Common myeloid progenitor, CD34-positive (primary cell): ENCODE results near the gene CACNA2D4.

Experiments used
- CTCF ChIA-PET: fragments of 350-600 bp; sonication (Branson Sonifier 250); formaldehyde crosslinking; loops from one replicate; lab custom pipeline; 2021; ENCODE audit warnings: antibody characterized with exemption; lab: Charles Lee
- POLR2A ChIA-PET: fragments of 350-600 bp; sonication (Branson Sonifier 250); formaldehyde crosslinking; loops from one replicate; lab custom pipeline; 2021; ENCODE audit warnings: antibody characterized with exemption; lab: Charles Lee
- DNase-seq, 3 donors: peaks; one replicate each; pipeline versions ENCODE4 v3.0.0 to v3.0.0-alpha.2; 2013
- H3K27ac ChIP-seq, 2 experiments: 1 replicate in 1 of 2; 2 replicates in 1 of 2; pipeline ENCODE4 v1.7.0; 2013; ENCODE audit warnings: inconsistent platforms in 2 of 2, low read length in 2 of 2, mild to moderate bottlenecking in 2 of 2, low read depth in 1 of 2, moderate library complexity in 1 of 2; ENCODE audit not compliant: severe bottlenecking in 2 of 2, insufficient read depth in 1 of 2, poor library complexity in 1 of 2
- H3K27me3 ChIP-seq, 5 experiments: replicated peaks in 2 of 5; 1 replicate in 3 of 5; 2 replicates in 2 of 5; pipeline versions ENCODE4 v1.6.1 to v1.7.0; 2013; ENCODE audit warnings: low read length in 4 of 5, mild to moderate bottlenecking in 2 of 5, moderate library complexity in 2 of 5, inconsistent platforms in 1 of 5; ENCODE audit not compliant: insufficient read depth in 5 of 5, control insufficient read depth in 4 of 5
- H3K36me3 ChIP-seq, 4 experiments: 1 replicate in 2 of 4; 2 replicates in 2 of 4; pipeline versions ENCODE4 v1.6.1 to v1.7.0; 2013; ENCODE audit warnings: low read length in 3 of 4, control low read depth in 1 of 4, mild to moderate bottlenecking in 1 of 4; ENCODE audit not compliant: control insufficient read depth in 4 of 4, insufficient read depth in 4 of 4
- H3K4me1 ChIP-seq, 4 experiments: 1 replicate in 3 of 4; 2 replicates in 1 of 4; pipeline versions ENCODE4 v1.6.1 to v1.7.1; 2013; ENCODE audit warnings: low read length in 3 of 4, mild to moderate bottlenecking in 3 of 4, control low read depth in 1 of 4, inconsistent platforms in 1 of 4, moderate library complexity in 1 of 4; ENCODE audit not compliant: control insufficient read depth in 4 of 4, insufficient read depth in 4 of 4; ENCODE audit errors: control extremely low read depth in 1 of 4
- H3K4me3 ChIP-seq, 7 experiments: 1 replicate in 4 of 7; 2 replicates in 3 of 7; pipeline versions ENCODE4 v1.5.1 to v1.7.0; 2013; ENCODE audit warnings: mild to moderate bottlenecking in 7 of 7, low read length in 6 of 7, moderate library complexity in 6 of 7, inconsistent platforms in 2 of 7, low read depth in 2 of 7, control low read depth in 1 of 7; ENCODE audit not compliant: insufficient read depth in 4 of 7, control insufficient read depth in 1 of 7; ENCODE audit errors: extremely low read depth in 1 of 7
- H3K9me3 ChIP-seq, 5 experiments: 1 replicate in 4 of 5; 2 replicates in 1 of 5; pipeline versions ENCODE4 v1.6.1 to v1.7.1; 2013; ENCODE audit warnings: low read length in 4 of 5, mild to moderate bottlenecking in 2 of 5, inconsistent platforms in 1 of 5, low read depth in 1 of 5, moderate library complexity in 1 of 5; ENCODE audit not compliant: control insufficient read depth in 4 of 5, insufficient read depth in 2 of 5; ENCODE audit errors: control extremely low read depth in 1 of 5
- WGBS: methylation state at CpG from one replicate; pipeline ENCODE4 v1.1.5; 2013; ENCODE audit not compliant: insufficient coverage; 5-methylcytosine and 5-hydroxymethylcytosine counted together

CACNA2D4 gene

GRCh38 chr12:1919284-1919683, 832 bp upstream of the CACNA2D4 start:
- H3K4me3 ChIP-seq: peak overlapping the region in 1 of 7 experiments; percentile 67
- ChIA-PET CTCF (interaction anchor here (1.2 to 8.9 kb wide), 5 partner anchors 14 to 129 kb away, joined by 3 to 63 read pairs (median 5); no protein-coding TSS in a partner anchor), POLR2A (no interaction called here)
- 92% methylated on average over 5 of the region's 5 CpGs for WGBS
- H3K27ac ChIP-seq: no peak overlapping the region
- H3K9me3 ChIP-seq: no peaks in the 10 kb centered on the region
- no peaks in the 10 kb centered on the region for H3K27me3 ChIP-seq
- DNase-seq: no peak
- peaks cover 11 to 65% (median 54%) of the 10 kb centered on the region in 4 experiments for H3K4me1 ChIP-seq
- H3K36me3 ChIP-seq: no peaks in the 10 kb centered on the region

- ChIA-PET POLR2A (no interaction called here), CTCF (interaction anchor here (0.9 to 8.9 kb wide), 7 partner anchors 10 to 129 kb away, joined by 3 to 63 read pairs (median 6); no protein-coding TSS in a partner anchor)
- 93% methylated on average over 4 of the region's 6 CpGs for WGBS
- Histone ChIP-seq H3K9me3 (no peaks in the 10 kb centered on the region), H3K4me3 (peak overlapping the region in 5 of 7 experiments; percentile 24 to 67 (median 60)), H3K36me3 (no peaks in the 10 kb centered on the region), H3K27ac (peak overlapping the region in 1 of 2 experiments; percentile 77), H3K27me3 (no peaks in the 10 kb centered on the region), H3K4me1 (peaks cover 11 to 63% (median 54%) of the 10 kb centered on the region in 4 experiments)
- no peak for DNase-seq
Observed at GRCh38 chr12:1918884-1919236, 408 bp upstream of the CACNA2D4 start.

- peaks cover 11 to 63% (median 54%) of the 10 kb centered on the region in 4 experiments for H3K4me1 ChIP-seq
- peak overlapping the region; percentile 61 to 77 for H3K27ac ChIP-seq
- peak overlapping the region in 5 of 7 experiments; percentile 24 to 67 (median 60) for H3K4me3 ChIP-seq
- DNase-seq: peak; percentile 87 to 91 (median 90)
- 34% methylated on average over 22 of the region's 22 CpGs for WGBS
- POLR2A ChIA-PET: interaction anchor here (0.6 to 1.3 kb wide), 5 partner anchors 10 to 120 kb away, joined by 3 to 4 read pairs (median 3); no protein-coding TSS in a partner anchor
- no peaks in the 10 kb centered on the region for H3K9me3 ChIP-seq
- no peaks in the 10 kb centered on the region for H3K36me3 ChIP-seq
- CTCF ChIA-PET: interaction anchor here (0.5 to 8.9 kb wide), 6 partner anchors 11 to 722 kb away, joined by 3 to 63 read pairs (median 6); no protein-coding TSS in a partner anchor
- H3K27me3 ChIP-seq: no peaks in the 10 kb centered on the region
Observed at GRCh38 chr12:1917172-1918070, 1.0 kb downstream of the CACNA2D4 start.

- Histone ChIP-seq H3K36me3 (no peaks in the 10 kb centered on the region), H3K27ac (no peak overlapping the region), H3K27me3 (no peaks in the 10 kb centered on the region), H3K9me3 (no peaks in the 10 kb centered on the region), H3K4me3 (no peak overlapping the region), H3K4me1 (peaks cover 11 to 63% (median 54%) of the 10 kb centered on the region in 4 experiments)
- ChIA-PET CTCF (interaction anchor here (0.7 to 8.9 kb wide), 5 partner anchors 9 to 266 kb away, joined by 3 to 63 read pairs (median 3); no protein-coding TSS in a partner anchor), POLR2A (interaction anchor here (1.1 to 1.3 kb wide), 2 partner anchors 18 to 23 kb away, joined by 3 to 5 read pairs; no protein-coding TSS in a partner anchor)
- DNase-seq: peak in 1 of 3 donors; percentile 31
- 94% methylated on average over 17 of the region's 18 CpGs for WGBS
Observed at GRCh38 chr12:1916371-1917171, 1.9 kb downstream of the CACNA2D4 start.

- no peaks in the 10 kb centered on the region for H3K27me3 ChIP-seq
- CTCF ChIA-PET: interaction anchor here (0.8 to 8.9 kb wide), 4 partner anchors 8 to 112 kb away, joined by 3 to 63 read pairs (median 4); no protein-coding TSS in a partner anchor
- whole genome bisulfite sequencing: 78% methylated on average over 11 of the region's 18 CpGs
Observed at GRCh38 chr12:1915082-1915968, 3.1 kb downstream of the CACNA2D4 start.

More at GRCh38 chr12:1915082-1915968, 3.1 kb downstream of the CACNA2D4 start:
- peaks cover 8 to 53% (median 44%) of the 10 kb centered on the region in 4 experiments for H3K4me1 ChIP-seq
- no peaks in the 10 kb centered on the region for H3K36me3 ChIP-seq
- no peak overlapping the region for H3K27ac ChIP-seq
- peak; percentile 51 to 89 (median 82) for DNase-seq
- no peaks in the 10 kb centered on the region for H3K9me3 ChIP-seq
- POLR2A ChIA-PET: interaction anchor here (1.1 kb wide), 1 partner anchor 24 kb away, joined by 5 read pairs; no protein-coding TSS in a partner anchor
- no peak overlapping the region for H3K4me3 ChIP-seq
